Stomach (tissue), 4 donors: ENCODE data around the gene TENT5C.

Source experiments
- POLR2A ChIP-seq, 4 donors: fragments of 450-650 bp; IDR thresholded peaks; one replicate each; pipeline ENCODE4 v1.6.1; 2016; ENCODE audit warnings: antibody characterized with exemption in 4 of 4, control low read depth in 2 of 4, mild to moderate bottlenecking in 1 of 4, moderate library complexity in 1 of 4
- POLR2AphosphoS5 ChIP-seq, 3 donors: sonication (generic); formaldehyde crosslinking; IDR thresholded peaks; one replicate each; pipeline ENCODE4 v1.6.1; 2016; ENCODE audit warnings: antibody characterized with exemption in 3 of 3
- TF ChIP-seq, protein P1 (sequence below), 7 experiments: fragments of 450-650 bp in 4 of 7; fragments of 200-600 bp in 3 of 7; sonication (generic) in 3 of 7; IDR thresholded peaks; one replicate each; pipeline ENCODE4 v1.5.1; 2016 to 2019; ENCODE audit warnings: antibody characterized with exemption in 7 of 7, control low read depth in 2 of 7, mild to moderate bottlenecking in 1 of 7

DNA sequence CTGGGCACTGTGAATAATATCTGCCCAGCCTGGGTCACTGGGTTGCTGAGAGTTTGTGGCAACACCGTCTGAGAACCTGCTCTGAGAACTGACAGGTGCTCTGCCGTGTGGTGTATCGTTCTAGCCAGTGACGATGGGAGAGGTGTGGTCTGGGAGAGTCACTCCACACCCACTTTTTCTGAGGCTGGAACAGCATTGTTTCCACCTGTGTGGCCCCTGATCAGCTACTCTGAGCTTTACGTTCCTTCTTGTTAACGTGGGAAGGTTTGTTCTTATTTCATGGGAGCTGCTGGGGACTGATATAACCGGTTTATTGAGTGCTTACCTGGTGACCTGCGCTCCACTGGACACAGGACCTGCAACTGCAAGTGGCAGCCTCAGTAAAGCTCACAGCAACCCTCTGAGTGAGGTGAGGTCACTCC lies 34.8 kb upstream of the TENT5C start:
- TF ChIP-seq, protein P1, sequence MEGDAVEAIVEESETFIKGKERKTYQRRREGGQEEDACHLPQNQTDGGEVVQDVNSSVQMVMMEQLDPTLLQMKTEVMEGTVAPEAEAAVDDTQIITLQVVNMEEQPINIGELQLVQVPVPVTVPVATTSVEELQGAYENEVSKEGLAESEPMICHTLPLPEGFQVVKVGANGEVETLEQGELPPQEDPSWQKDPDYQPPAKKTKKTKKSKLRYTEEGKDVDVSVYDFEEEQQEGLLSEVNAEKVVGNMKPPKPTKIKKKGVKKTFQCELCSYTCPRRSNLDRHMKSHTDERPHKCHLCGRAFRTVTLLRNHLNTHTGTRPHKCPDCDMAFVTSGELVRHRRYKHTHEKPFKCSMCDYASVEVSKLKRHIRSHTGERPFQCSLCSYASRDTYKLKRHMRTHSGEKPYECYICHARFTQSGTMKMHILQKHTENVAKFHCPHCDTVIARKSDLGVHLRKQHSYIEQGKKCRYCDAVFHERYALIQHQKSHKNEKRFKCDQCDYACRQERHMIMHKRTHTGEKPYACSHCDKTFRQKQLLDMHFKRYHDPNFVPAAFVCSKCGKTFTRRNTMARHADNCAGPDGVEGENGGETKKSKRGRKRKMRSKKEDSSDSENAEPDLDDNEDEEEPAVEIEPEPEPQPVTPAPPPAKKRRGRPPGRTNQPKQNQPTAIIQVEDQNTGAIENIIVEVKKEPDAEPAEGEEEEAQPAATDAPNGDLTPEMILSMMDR (IDR thresholded peaks at IDR 0.05), result no peak
- no peak for TF ChIP-seq POLR2A (IDR thresholded peaks at IDR 0.05)
- TF ChIP-seq POLR2AphosphoS5 (IDR thresholded peaks at IDR 0.05), result peak in 2 of 3 donors; percentile 37 to 51
